Measurements from ENCODE around the gene SNAI1.

GRCh38 chr20:50026746-50027575 lies 44.2 kb downstream of the SNAI1 start:
- TF ChIP-seq CTCF (IDR thresholded peaks at IDR 0.05) (no peak), POLR2A (IDR thresholded peaks at IDR 0.05) (no peak)
